WERI-Rb-1 (cell line): ENCODE results near the gene RAB3IL1.
"Not testable (repeated sequence)": the region's sequence is repeated elsewhere in the genome, so short reads cannot be mapped to it uniquely, and the experiment has no call there.

Source experiments
- DNase-seq: peaks from one replicate; pipeline ENCODE4 v3.0.0-alpha.2; 2020
- H3K27ac ChIP-seq: fragments of 250-450 bp; sonication (Bioruptor Pico); 2 replicates; pipeline ENCODE4 v1.5.1; 2020; ENCODE audit warnings: mild to moderate bottlenecking, moderate library complexity
- H3K27me3 ChIP-seq: fragments of 250-450 bp; sonication (Bioruptor Pico); 2 replicates; pipeline ENCODE4 v1.5.1; 2021; ENCODE audit warnings: mild to moderate bottlenecking, low read depth, moderate library complexity; ENCODE audit not compliant: insufficient read depth, severe bottlenecking
- H3K36me3 ChIP-seq: fragments of 250-450 bp; sonication (Bioruptor Pico); 2 replicates; pipeline ENCODE4 v1.5.1; 2020; ENCODE audit warnings: mild to moderate bottlenecking, moderate library complexity
- H3K4me3 ChIP-seq: 2 replicates; pipeline ENCODE4 v1.5.1; 2011; ENCODE audit warnings: low read depth, mild to moderate bottlenecking, control low read depth, low read length
- H3K9me3 ChIP-seq: fragments of 250-450 bp; sonication (Bioruptor Pico); 2 replicates; pipeline ENCODE4 v1.5.1; 2021; ENCODE audit warnings: mild to moderate bottlenecking, moderate library complexity; ENCODE audit not compliant: severe bottlenecking
- TF ChIP-seq, protein P1 (sequence below): IDR thresholded peaks from 2 replicates; pipeline ENCODE4 v1.5.1; 2011; ENCODE audit warnings: low read depth, mild to moderate bottlenecking, control low read depth, inconsistent platforms, low read length

Gene RAB3IL1

DNA sequence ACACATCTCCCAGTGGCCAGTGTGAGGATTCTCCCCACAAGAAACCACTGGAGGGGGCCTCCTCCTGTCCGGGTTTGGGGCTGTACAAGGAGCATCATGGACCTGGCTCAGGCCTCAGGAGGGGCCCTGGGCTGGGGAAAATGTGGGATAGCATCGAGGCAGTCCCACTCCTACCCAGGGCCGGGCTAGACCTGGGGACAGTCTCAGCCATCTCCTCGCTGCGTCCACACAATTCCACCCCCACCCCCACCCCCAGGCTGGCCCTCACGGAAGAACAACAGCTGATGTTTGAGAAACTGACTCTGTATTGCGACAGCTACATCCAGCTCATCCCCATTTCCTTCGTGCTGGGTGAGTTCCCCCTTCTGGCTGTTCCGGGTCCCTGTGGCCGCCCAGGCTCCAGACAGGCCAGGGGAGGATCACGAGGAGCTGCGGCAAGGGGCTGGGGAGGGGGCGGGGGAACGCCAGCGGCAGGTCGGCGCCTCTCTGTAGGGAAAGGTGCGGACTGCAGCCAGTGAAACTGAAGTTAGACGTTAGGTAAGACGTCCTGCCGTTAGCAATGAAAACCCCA is 37.6 kb upstream of the RAB3IL1 start:
- DNase-seq = peak; percentile 62
- Histone ChIP-seq H3K9me3 (no peaks in the 10 kb centered on the region), H3K27ac (no peak overlapping the region), H3K27me3 (peaks cover 2% of the 10 kb centered on the region), H3K36me3 (no peaks in the 10 kb centered on the region), H3K4me3 (peak overlapping the region; percentile 47)
- TF ChIP-seq, protein P1, sequence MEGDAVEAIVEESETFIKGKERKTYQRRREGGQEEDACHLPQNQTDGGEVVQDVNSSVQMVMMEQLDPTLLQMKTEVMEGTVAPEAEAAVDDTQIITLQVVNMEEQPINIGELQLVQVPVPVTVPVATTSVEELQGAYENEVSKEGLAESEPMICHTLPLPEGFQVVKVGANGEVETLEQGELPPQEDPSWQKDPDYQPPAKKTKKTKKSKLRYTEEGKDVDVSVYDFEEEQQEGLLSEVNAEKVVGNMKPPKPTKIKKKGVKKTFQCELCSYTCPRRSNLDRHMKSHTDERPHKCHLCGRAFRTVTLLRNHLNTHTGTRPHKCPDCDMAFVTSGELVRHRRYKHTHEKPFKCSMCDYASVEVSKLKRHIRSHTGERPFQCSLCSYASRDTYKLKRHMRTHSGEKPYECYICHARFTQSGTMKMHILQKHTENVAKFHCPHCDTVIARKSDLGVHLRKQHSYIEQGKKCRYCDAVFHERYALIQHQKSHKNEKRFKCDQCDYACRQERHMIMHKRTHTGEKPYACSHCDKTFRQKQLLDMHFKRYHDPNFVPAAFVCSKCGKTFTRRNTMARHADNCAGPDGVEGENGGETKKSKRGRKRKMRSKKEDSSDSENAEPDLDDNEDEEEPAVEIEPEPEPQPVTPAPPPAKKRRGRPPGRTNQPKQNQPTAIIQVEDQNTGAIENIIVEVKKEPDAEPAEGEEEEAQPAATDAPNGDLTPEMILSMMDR = no peak

DNA sequence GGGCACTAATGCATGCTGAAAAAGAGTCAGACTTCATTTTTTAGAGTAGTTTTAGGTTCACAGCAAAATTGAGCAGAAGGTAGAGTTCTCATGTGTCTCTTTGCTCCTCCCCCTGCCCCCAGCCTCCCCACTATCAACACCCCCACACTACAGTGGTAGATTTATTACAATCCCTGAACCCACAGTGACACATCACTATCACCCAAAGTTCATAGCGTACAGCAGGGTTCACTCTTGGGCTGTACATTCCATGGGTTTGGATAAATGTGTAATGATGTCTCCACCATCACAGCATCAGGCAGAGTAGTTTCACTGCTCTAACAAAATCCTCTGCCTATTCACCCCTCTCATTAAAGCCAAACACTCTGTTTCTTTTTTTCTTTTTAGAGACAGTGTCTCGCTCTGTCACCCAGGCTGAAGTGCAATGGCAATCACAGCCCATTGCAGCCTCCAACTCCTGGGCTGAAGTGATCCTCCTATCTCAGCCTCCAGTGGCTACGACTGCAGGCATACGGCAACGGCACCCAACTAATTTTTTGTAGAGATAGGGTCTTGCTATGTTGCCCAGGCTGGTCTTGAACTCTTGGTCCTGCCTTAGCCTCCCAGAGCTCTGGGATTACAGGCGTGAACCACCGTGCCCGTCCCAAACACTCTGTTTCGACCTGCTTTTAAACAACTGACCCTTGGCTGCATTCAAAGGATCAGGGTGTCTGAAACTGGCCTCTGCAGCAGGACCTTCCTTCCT is 36.9 kb upstream of the RAB3IL1 start:
- H3K27me3 ChIP-seq = peaks cover 2% of the 10 kb centered on the region
- H3K9me3 ChIP-seq = no peaks in the 10 kb centered on the region
- no peaks in the 10 kb centered on the region for H3K36me3 ChIP-seq
- DNase-seq = no peak
- TF ChIP-seq, protein P1 = no peak
- H3K4me3 ChIP-seq = peak overlapping the region; percentile 47
- H3K27ac ChIP-seq = no peak overlapping the region

DNA sequence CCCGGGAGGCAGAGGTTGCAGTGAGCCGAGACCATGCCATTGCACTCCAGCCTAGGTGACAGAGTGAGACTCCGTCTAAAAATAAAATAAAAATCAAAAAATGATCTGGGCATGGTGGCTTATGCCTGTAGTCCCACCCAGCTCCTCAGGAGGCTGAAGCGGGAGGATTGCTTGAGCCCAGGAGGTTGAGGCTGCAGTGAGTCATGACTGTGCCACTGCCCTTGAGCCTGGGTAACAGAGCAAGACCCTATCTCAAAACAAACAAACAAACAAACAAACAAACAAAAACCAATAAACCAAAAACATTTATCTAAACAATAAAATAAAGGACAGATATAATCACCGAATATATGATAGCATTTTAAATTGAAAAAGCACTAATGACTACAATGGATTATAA is 36.3 kb upstream of the RAB3IL1 start:
- not testable (repeated sequence) for H3K27ac ChIP-seq, H3K4me3 ChIP-seq, H3K27me3 ChIP-seq, H3K36me3 ChIP-seq, DNase-seq, H3K9me3 ChIP-seq

DNA sequence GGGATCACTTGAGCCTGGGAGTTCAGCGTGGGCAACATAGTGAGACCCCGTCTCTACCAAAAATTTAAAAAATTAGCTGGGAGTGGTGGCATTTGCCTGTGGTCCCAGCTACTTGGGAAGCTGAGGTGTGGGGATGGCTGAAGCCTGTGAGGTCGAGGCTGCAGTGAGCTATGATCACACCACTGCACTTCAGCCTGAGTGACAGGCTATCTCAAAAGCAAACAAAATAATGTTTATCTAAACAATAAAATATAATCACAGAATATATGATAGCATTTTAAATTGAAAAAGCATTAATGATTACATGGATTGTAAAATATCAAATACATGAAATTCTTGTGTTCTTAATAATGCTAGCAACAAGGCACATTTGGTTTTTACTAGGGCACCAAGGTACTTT is 35.5 kb upstream of the RAB3IL1 start:
- Histone ChIP-seq H3K27me3 (peaks cover 2% of the 10 kb centered on the region), H3K9me3 (no peaks in the 10 kb centered on the region), H3K36me3 (no peaks in the 10 kb centered on the region), H3K27ac (no peak overlapping the region), H3K4me3 (no peak overlapping the region)
- TF ChIP-seq, protein P1 = no peak
- no peak for DNase-seq

DNA sequence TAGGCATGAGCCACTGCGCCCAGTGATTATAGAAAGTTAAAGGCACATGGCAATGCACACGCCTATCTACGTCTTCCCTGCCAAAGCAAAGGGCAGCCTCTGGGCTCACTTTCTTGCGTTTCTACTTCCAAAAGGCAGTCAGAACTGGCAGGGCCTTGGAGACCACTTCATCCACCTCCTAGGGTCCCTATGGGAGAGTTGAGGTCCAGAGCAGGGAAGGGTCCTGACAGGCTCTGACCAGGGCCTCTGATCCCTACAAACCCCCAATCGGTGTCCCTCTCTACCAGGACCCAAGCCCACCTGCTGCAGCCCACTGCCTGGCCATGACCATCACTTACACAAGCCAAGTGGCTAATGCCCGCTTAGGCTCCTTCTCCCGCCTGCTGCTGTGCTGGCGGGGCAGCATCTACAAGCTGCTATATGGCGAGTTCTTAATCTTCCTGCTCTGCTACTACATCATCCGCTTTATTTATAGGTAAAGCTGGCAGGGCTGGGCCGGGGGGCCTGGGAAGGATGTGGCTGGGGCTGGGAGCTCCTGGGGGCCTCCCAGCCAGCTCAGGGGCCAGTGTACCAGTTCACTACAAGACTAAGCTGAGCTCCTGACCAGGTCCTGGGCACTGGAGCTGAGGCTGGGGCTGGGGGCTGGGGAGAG is 34.2 kb upstream of the RAB3IL1 start:
- Histone ChIP-seq H3K36me3 (no peaks in the 10 kb centered on the region), H3K4me3 (no peak overlapping the region), H3K27ac (no peak overlapping the region), H3K27me3 (peaks cover 2% of the 10 kb centered on the region), H3K9me3 (no peaks in the 10 kb centered on the region)
- peak; percentile 50 for DNase-seq
- TF ChIP-seq, protein P1 = no peak

DNA sequence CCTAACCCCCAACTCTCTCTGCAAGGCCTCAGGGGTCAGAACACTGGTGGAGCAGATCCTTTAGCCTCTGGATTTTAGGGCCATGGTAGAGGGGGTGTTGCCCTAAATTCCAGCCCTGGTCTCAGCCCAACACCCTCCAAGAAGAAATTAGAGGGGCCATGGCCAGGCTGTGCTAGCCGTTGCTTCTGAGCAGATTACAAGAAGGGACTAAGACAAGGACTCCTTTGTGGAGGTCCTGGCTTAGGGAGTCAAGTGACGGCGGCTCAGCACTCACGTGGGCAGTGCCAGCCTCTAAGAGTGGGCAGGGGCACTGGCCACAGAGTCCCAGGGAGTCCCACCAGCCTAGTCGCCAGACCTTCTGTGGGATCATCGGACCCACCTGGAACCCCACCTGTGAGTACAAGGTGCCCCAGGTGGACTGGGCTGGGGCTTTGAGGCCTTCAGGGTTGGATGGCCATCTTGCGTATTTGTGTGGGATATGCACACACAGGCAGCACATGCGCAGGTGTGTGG is 32.7 kb upstream of the RAB3IL1 start, which contains the start of gene BEST1:
BEST1 (plus strand) TSS at position 317 of the 513 bp plus-strand sequence. CDS start 1,456 bp downstream, outside the sequence.
- TF ChIP-seq, protein P1 = no peak
- no peak for DNase-seq
- Histone ChIP-seq H3K27ac (peak within 1 kb of the TSS; percentile 12; the same call in 1 of the 2 replicates), H3K9me3 (no peaks in the 10 kb centered on the region), H3K27me3 (no peaks in the 10 kb centered on the region), H3K36me3 (no peaks in the 10 kb centered on the region), H3K4me3 (no peak within 1 kb of the TSS)
